Embryonic facial prominence (tissue), 1 donor: Measurements from ENCODE around the gene RASL10A.

Source experiments
- DNase-seq: peaks from one replicate; pipeline ENCODE4 v3.0.0-alpha.2; 2016; ENCODE audit errors: extremely low spot score

The RASL10A gene

GRCh38 chr22:29269731-29270474 is 45.6 kb downstream of the RASL10A start:
- no peak for DNase-seq

- DNase-seq, result no peak
Measured at GRCh38 chr22:29269230-29269604, 46.3 kb downstream of the RASL10A start.

GRCh38 chr22:29268511-29269229 is 46.8 kb downstream of the RASL10A start:
- peak; percentile 31 for DNase-seq

DNA sequence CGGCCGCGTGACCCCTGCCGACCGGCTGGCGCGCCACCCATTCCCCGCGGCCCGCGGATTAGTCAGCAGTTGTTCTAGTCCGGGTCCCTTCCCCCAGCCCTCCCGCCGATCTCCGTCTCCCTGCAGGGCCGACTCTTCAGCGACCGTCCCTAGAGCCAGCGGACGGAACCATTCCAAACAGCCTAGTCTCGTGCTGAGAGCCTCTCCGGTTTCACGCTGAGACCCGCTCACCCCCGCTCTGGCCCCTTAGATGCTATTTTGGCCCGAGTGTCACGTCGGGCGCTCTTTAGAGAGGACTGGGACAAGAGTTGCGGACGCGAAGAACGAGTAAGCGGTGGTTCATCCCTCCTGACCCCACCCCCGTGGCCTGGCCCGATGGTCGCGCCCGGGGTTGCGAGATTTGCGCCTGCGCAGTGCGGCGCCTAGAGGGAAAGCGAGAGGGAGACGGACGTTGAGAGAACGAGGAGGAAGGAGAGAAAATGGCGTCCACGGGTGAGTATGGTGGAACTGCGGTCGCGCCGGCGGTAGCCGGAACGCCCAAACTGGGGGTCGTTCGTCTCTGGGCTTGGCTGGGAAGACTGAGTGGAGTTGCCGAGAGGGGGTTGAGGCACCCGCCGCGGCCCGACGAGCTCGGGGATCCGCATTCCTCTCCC is 47.5 kb downstream of the RASL10A start, which contains the start of the genes EWSR1 and RHBDD3:
EWSR1 (plus strand) TSS at position 411 of the 653 bp plus-strand sequence; CDS start at position 480, 69 bp downstream.
RHBDD3 (minus strand) TSS at position 124 of the 653 bp plus-strand sequence. CDS start 2,355 bp downstream, outside the sequence.
- peak; percentile 91 for DNase-seq

GRCh38 chr22:29267462-29267857 is 48.0 kb downstream of the RASL10A start:
- DNase-seq, result no peak

- DNase-seq, result no peak
Measured at GRCh38 chr22:29266564-29267461, 48.7 kb downstream of the RASL10A start.

DNA sequence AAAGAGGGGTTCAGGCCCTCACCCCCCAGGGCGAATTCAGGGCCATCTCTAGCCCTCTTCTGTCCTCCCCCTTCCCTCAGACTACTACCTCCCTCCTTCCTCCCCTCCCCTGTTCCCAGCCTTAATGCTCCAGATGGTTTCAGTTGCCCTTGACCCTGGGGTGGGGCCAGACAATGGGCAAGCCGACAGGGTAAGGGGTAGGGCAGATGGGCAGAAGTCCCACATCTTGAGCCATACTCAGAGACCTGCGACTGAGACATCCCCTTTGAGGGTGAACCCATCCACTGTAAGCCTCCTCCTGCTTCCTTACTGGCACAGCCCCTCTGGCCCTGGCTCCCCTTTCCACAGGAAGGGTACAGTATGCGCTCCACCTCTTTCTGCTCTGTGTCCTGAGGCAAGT is 49.6 kb downstream of the RASL10A start:
- no peak for DNase-seq

DNA sequence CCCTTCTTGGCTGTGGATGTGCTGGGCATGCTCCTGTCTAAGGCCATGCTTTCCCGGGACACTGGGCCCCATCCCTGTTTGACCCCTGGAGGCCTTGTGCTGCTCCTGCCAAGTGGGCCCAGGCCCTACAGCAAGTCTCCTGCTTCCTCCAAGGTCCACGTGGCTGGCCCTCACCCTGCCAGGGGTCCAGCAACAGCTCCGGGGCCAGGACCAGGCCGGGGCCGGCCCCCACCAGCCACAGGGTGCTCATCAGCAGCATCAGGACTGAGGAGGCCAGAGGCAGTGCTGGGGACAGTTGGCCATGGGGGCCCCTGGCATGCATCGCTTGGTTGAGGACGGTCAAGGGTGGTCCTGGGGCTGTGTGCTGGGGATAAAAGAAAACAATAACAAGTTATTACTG is 50.2 kb downstream of the RASL10A start:
- DNase-seq, result no peak

DNA sequence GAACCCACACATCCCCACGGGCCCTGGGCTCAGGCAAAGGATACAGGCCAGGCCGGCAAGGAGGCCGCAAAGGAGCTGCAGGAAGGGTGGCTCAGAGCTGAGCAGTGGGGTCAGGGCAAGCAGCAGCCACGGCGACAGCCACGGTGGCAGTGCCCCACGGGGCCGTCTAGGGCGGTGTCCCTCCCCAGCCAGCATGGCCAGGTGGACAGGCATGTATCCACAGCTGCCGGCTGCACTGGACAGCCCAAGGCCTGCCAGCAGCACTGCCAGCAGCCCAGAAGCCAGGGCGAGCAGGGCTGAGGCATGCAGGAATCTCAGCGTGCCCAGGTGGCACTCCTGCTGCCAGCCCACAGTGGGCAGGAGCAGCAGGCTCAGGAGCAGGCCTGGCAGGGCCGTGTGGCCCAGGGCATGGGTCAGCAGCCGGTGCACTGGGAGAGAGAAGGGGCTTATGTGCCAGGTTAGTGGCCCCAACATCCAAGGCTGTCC is 51.7 kb downstream of the RASL10A start:
- DNase-seq, result no peak
